ENCODE results near the gene MFSD6. TPM values are rescaled to one million over a fixed set of nuclear protein-coding genes. Genes with fewer than 3 reads are reported as not detected.

MFSD6 gene
- total RNA-seq, 1 donor from 2014 or later = 0.37 TPM

- H4K20me1 ChIP-seq (ENCODE audit: low read depth) = no peaks in the 10 kb centered on the region
- H2AFZ ChIP-seq (replicated peaks) = no peak overlapping the region
- H3K27me3 ChIP-seq = no peaks in the 10 kb centered on the region
- no peaks in the 10 kb centered on the region for H3K36me3 ChIP-seq
- H3K9ac ChIP-seq = no peak overlapping the region
- DNase-seq (ENCODE audit: low spot score) = no peak
- H3K4me2 ChIP-seq = no peak overlapping the region
- TF ChIP-seq EZH2phosphoT487 (IDR thresholded peaks at IDR 0.05) (no peak), CTCF (IDR thresholded peaks at IDR 0.05) (no peak), EZH2 (IDR thresholded peaks at IDR 0.05) (no peak)
- H3F3A ChIP-seq (ENCODE audit: low read depth) = no peaks in the 10 kb centered on the region
- no peaks in the 10 kb centered on the region for H3K79me2 ChIP-seq (ENCODE audit: low read depth)
- Mint-ChIP-seq H3K4me3 (no peak overlapping the region), H3K27ac (no peak overlapping the region), H3K27me3 (ENCODE audit: insufficient read depth, low read depth) (no peaks in the 10 kb centered on the region), H3K4me1 (peaks cover 3% of the 10 kb centered on the region), H3K9me3 (no peaks in the 10 kb centered on the region), H3K36me3 (no peaks in the 10 kb centered on the region)
- H3K27ac ChIP-seq = no peak overlapping the region
- H3K4me1 ChIP-seq = no peaks in the 10 kb centered on the region
- no peak overlapping the region for H3K4me3 ChIP-seq
- no peaks in the 10 kb centered on the region for H3K9me3 ChIP-seq (ENCODE audit: low read depth)
Observed at GRCh38 chr2:190369635-190370034, 38.5 kb upstream of the MFSD6 start.

GRCh38 chr2:190376083-190376482 is 32.1 kb upstream of the MFSD6 start:
- H3K27ac Mint-ChIP-seq = no peak overlapping the region
- no peak overlapping the region for H3K4me3 ChIP-seq
- no peak overlapping the region for H3K4me2 ChIP-seq
- no peaks in the 10 kb centered on the region for H3K79me2 ChIP-seq (ENCODE audit: low read depth)
- no peak overlapping the region for H3K9ac ChIP-seq
- no peaks in the 10 kb centered on the region for H3F3A ChIP-seq (ENCODE audit: low read depth)
- H3K36me3 ChIP-seq = no peaks in the 10 kb centered on the region
- H3K4me1 ChIP-seq = no peaks in the 10 kb centered on the region
- H3K27ac ChIP-seq = no peak overlapping the region
- TF ChIP-seq CTCF (IDR thresholded peaks at IDR 0.05) = no peak
- no peak for TF ChIP-seq EZH2 (IDR thresholded peaks at IDR 0.05)
- no peak for TF ChIP-seq EZH2phosphoT487 (IDR thresholded peaks at IDR 0.05)
- H3K27me3 ChIP-seq = no peaks in the 10 kb centered on the region
- no peaks in the 10 kb centered on the region for H3K9me3 Mint-ChIP-seq
- H3K36me3 Mint-ChIP-seq = no peaks in the 10 kb centered on the region
- H3K9me3 ChIP-seq (ENCODE audit: low read depth) = no peaks in the 10 kb centered on the region
- peaks cover 3% of the 10 kb centered on the region for H3K4me1 Mint-ChIP-seq
- no peaks in the 10 kb centered on the region for H3K27me3 Mint-ChIP-seq (ENCODE audit: insufficient read depth, low read depth)
- DNase-seq (ENCODE audit: low spot score) = no peak
- no peaks in the 10 kb centered on the region for H4K20me1 ChIP-seq (ENCODE audit: low read depth)
- no peak overlapping the region for H2AFZ ChIP-seq (replicated peaks)
- H3K4me3 Mint-ChIP-seq = no peak overlapping the region

- H3K27ac Mint-ChIP-seq = no peak overlapping the region
- no peak overlapping the region for H2AFZ ChIP-seq (replicated peaks)
- no peak for DNase-seq (ENCODE audit: low spot score)
- H3K9me3 Mint-ChIP-seq = no peaks in the 10 kb centered on the region
- H3K36me3 ChIP-seq = no peaks in the 10 kb centered on the region
- H3K4me3 ChIP-seq = no peak overlapping the region
- H3K27ac ChIP-seq = no peak overlapping the region
- H3F3A ChIP-seq (ENCODE audit: low read depth) = no peaks in the 10 kb centered on the region
- H3K4me1 ChIP-seq = no peaks in the 10 kb centered on the region
- no peaks in the 10 kb centered on the region for H3K9me3 ChIP-seq (ENCODE audit: low read depth)
- H3K4me1 Mint-ChIP-seq = peaks cover 3% of the 10 kb centered on the region
- no peak overlapping the region for H3K4me3 Mint-ChIP-seq
- no peaks in the 10 kb centered on the region for H3K79me2 ChIP-seq (ENCODE audit: low read depth)
- no peaks in the 10 kb centered on the region for H3K27me3 Mint-ChIP-seq (ENCODE audit: insufficient read depth, low read depth)
- H3K27me3 ChIP-seq = no peaks in the 10 kb centered on the region
- no peaks in the 10 kb centered on the region for H3K36me3 Mint-ChIP-seq
- H3K4me2 ChIP-seq = no peak overlapping the region
- TF ChIP-seq CTCF (IDR thresholded peaks at IDR 0.05) (no peak), EZH2 (IDR thresholded peaks at IDR 0.05) (no peak), EZH2phosphoT487 (IDR thresholded peaks at IDR 0.05) (no peak)
- no peak overlapping the region for H3K9ac ChIP-seq
- H4K20me1 ChIP-seq (ENCODE audit: low read depth) = no peaks in the 10 kb centered on the region
Observed at GRCh38 chr2:190376591-190377245, 31.4 kb upstream of the MFSD6 start.
